Transverse colon (tissue), 4 donors: Measurements from ENCODE around the gene PI4K2A. TPM values are rescaled to one million over a fixed set of nuclear protein-coding genes. Genes with fewer than 3 reads are reported as not detected.
A peak's percentile ranks its signal among the peaks of the same experiment; 100 is the strongest.

Experiments
- DNase-seq: peaks from one replicate; pipeline ENCODE4 v3.0.0-alpha.2; 2019
- H3K27ac ChIP-seq, 4 donors: fragments of 200-600 bp; sonication (generic); 2 replicates each; pipeline ENCODE4 v1.5.1; 2016 to 2018; ENCODE audit warnings: inconsistent platforms in 4 of 4
- H3K27me3 ChIP-seq: fragments of 200-600 bp; sonication (generic); 2 replicates; pipeline ENCODE4 v1.5.1; 2017; ENCODE audit warnings: inconsistent platforms
- H3K36me3 ChIP-seq, 4 donors: fragments of 200-600 bp; sonication (generic); 2 replicates each; pipeline ENCODE4 v1.5.1; 2017 to 2019; ENCODE audit warnings: inconsistent platforms in 4 of 4
- H3K4me1 ChIP-seq, 4 donors: fragments of 200-600 bp; sonication (generic); 2 replicates each; pipeline ENCODE4 v1.5.1; 2017 to 2020; ENCODE audit warnings: inconsistent platforms in 4 of 4
- H3K4me3 ChIP-seq, 4 donors: fragments of 200-600 bp; sonication (generic); 1 replicate in 1 of 4; 2 replicates in 3 of 4; pipeline versions ENCODE4 v1.5.1 to v1.6.1; 2017 to 2019; ENCODE audit warnings: inconsistent platforms in 4 of 4
- H3K9me3 ChIP-seq, 2 donors: fragments of 200-600 bp; sonication (generic); 2 replicates each; pipeline ENCODE4 v1.5.1; 2017 to 2019; ENCODE audit warnings: inconsistent platforms in 2 of 2
- CTCF ChIP-seq, 5 experiments: fragments of 200-600 bp in 3 of 5; fragments of 450-650 bp in 2 of 5; sonication (generic) in 3 of 5; IDR thresholded peaks; 1 replicate in 2 of 5; 2 replicates in 3 of 5; pipeline ENCODE4 v1.5.1; 2016 to 2017; ENCODE audit warnings: antibody characterized with exemption in 5 of 5, inconsistent platforms in 3 of 5, mild to moderate bottlenecking in 2 of 5, moderate library complexity in 1 of 5
- EP300 ChIP-seq: sonication (generic); formaldehyde crosslinking; IDR thresholded peaks from one replicate; pipeline ENCODE4 v1.6.1; 2017; ENCODE audit warnings: antibody characterized with exemption, low read depth
- POLR2A ChIP-seq: fragments of 450-650 bp; IDR thresholded peaks from one replicate; pipeline ENCODE4 v1.6.1; 2016; ENCODE audit warnings: antibody characterized with exemption, mild to moderate bottlenecking, moderate library complexity
- POLR2AphosphoS5 ChIP-seq, 3 donors: sonication (generic); formaldehyde crosslinking; IDR thresholded peaks; one replicate each; pipeline ENCODE4 v1.6.1; 2016; ENCODE audit warnings: antibody characterized with exemption in 3 of 3
- WGBS, 2 donors: methylation state at CpG; one replicate each; pipeline ENCODE4 v1.1.5; 2018; ENCODE audit warnings: low coverage in 1 of 2; 5-methylcytosine and 5-hydroxymethylcytosine counted together
- in situ Hi-C, 4 donors: fragments of 200-750 bp; cut with MboI; loops; one replicate each; pipeline versions ENCODE4 v1.15.0 to v1.15.1; 2017; ENCODE audit warnings: low sequenced_read_pairs in 3 of 4, low pct_ligation_motif_present in 1 of 4, low pct_unique_long_range_greater_than_20kb in 1 of 4
- intact Hi-C: fragments of 100-400 bp; cut with DNase I; formaldehyde crosslinking; loops from one replicate; pipeline ENCODE4 v1.15.1; 2023; ENCODE audit warnings: low total_unique reads
- total RNA-seq, 4 donors: library from RNA; depleted of rRNA; stranded (reverse); fragments of >200 nt; gene quantifications; one replicate each; pipeline ENCODE4 v1.1.0, GENCODE V29; 2016

PI4K2A gene
- total RNA-seq, 4 donors from 2014 or later = 7.6 to 19.1 (median 11.3) TPM

GRCh38 chr10:97686301-97686961, 46.0 kb downstream of the PI4K2A start:
- Histone ChIP-seq H3K9me3 (no peaks in the 10 kb centered on the region), H3K4me1 (peaks cover 17 to 66% (median 54%) of the 10 kb centered on the region in 4 donors), H3K36me3 (no peaks in the 10 kb centered on the region), H3K4me3 (peak overlapping the region; percentile 51 to 65 (median 60)), H3K27ac (peak overlapping the region; percentile 90 to 93 (median 92)), H3K27me3 (no peaks in the 10 kb centered on the region)
- in situ Hi-C loops (loop anchor here in 1 of 4 donors (10.0 kb wide), 1 partner anchor 48 kb away; the partner anchor contains the start of gene ZFYVE27), intact Hi-C loops (no loop called here)
- DNase-seq = no peak
- TF ChIP-seq POLR2AphosphoS5 (IDR thresholded peaks at IDR 0.05) (no peak), CTCF (IDR thresholded peaks at IDR 0.05) (no peak), POLR2A (no peak)
- 16% methylated on average over 14 of the region's 14 CpGs; no CpG with 5 or more reads in 1 of the 2 donors for WGBS, 2 donors

- intact Hi-C loops = no loop called here
- H3K4me3 ChIP-seq = peak within 1 kb of the TSS; percentile 51 to 65 (median 60)
- peak; percentile 99 for DNase-seq
- WGBS, 2 donors = 2% methylated on average over 44 of the region's 78 CpGs; no CpG with 5 or more reads in 1 of the 2 donors
- H3K4me1 ChIP-seq = peaks cover 17 to 61% (median 50%) of the 10 kb centered on the region in 4 donors
- no peaks in the 10 kb centered on the region for H3K9me3 ChIP-seq
- in situ Hi-C loops = loop anchor here in 1 of 4 donors (10.0 kb wide), 1 partner anchor 48 kb away; the partner anchor contains the start of gene ZFYVE27
- TF ChIP-seq CTCF (IDR thresholded peaks at IDR 0.05) (no peak), POLR2A (peak; percentile 99), EP300 (peak; percentile 94), POLR2AphosphoS5 (IDR thresholded peaks at IDR 0.05) (peak; percentile 98 to 99 (median 99))
- H3K27ac ChIP-seq = peak within 1 kb of the TSS; percentile 90 to 93 (median 92)
- H3K36me3 ChIP-seq = no peaks in the 10 kb centered on the region
- no peaks in the 10 kb centered on the region for H3K27me3 ChIP-seq
Measured at GRCh38 chr10:97686962-97687784, 46.7 kb downstream of the PI4K2A start, which contains the start of gene AVPI1. Gene AVPI1 (minus strand): TSS chr10:97687241. CDS start chr10:97679905, 7,336 bp downstream.

- Histone ChIP-seq H3K4me3 (peak overlapping the region in 3 of 4 donors; percentile 51 to 65 (median 62)), H3K9me3 (no peaks in the 10 kb centered on the region), H3K4me1 (peaks cover 17 to 52% (median 41%) of the 10 kb centered on the region in 4 donors), H3K36me3 (no peaks in the 10 kb centered on the region), H3K27ac (peak overlapping the region; percentile 90 to 93 (median 92)), H3K27me3 (no peaks in the 10 kb centered on the region)
- 44 to 45% methylated on average over 10 to 14 of the region's 14 CpGs for WGBS, 2 donors
- TF ChIP-seq EP300 (no peak), POLR2AphosphoS5 (IDR thresholded peaks at IDR 0.05) (peak in 1 of 3 donors; percentile 20)
- intact Hi-C loops = no loop called here
- in situ Hi-C loops = loop anchor here in 1 of 4 donors (10.0 kb wide), 1 partner anchor 47 kb away; the partner anchor contains the start of gene ZFYVE27
- no peak for DNase-seq
Measured at GRCh38 chr10:97687785-97688781, 47.6 kb downstream of the PI4K2A start.

- peak overlapping the region; percentile 5 to 92 (median 90) for H3K27ac ChIP-seq
- in situ Hi-C loops = loop anchor here in 1 of 4 donors (10.0 kb wide), 1 partner anchor 45 kb away; the partner anchor contains the start of gene ZFYVE27
Measured at GRCh38 chr10:97689559-97690020, 49.1 kb downstream of the PI4K2A start.

More at GRCh38 chr10:97689559-97690020, 49.1 kb downstream of the PI4K2A start:
- Histone ChIP-seq H3K9me3 (no peaks in the 10 kb centered on the region), H3K4me1 (peaks cover 6 to 37% (median 26%) of the 10 kb centered on the region in 4 donors), H3K27me3 (no peaks in the 10 kb centered on the region), H3K36me3 (no peaks in the 10 kb centered on the region), H3K4me3 (no peak overlapping the region)
- TF ChIP-seq EP300 (no peak), CTCF (IDR thresholded peaks at IDR 0.05) (no peak), POLR2AphosphoS5 (IDR thresholded peaks at IDR 0.05) (no peak), POLR2A (no peak)
- no peak for DNase-seq
- WGBS, 2 donors = 80% methylated on average over 5 of the region's 5 CpGs; no CpG with 5 or more reads in 1 of the 2 donors
- intact Hi-C loops = no loop called here
